Renal pelvis (tissue), 12 donors: ENCODE results near the gene NSD1. TPM values are rescaled to one million over a fixed set of nuclear protein-coding genes. Genes with fewer than 3 reads are reported as not detected.
A peak's percentile ranks its signal among the peaks of the same experiment; 100 is the strongest.

Experiments used
- DNase-seq: peaks from one replicate; pipeline ENCODE4 v3.0.0-alpha.2; 2013
- long read RNA-seq, 16 experiments: transcript quantifications; one replicate each; lab custom pipeline, GENCODE V29; 2026
- polyA plus RNA-seq, 3 donors: library from polyadenylated mRNA; unstranded; fragments of 120-200 nt; gene quantifications; one replicate each; pipeline ENCODE4 v1.2.1, GENCODE V29; 2013; ENCODE audit not compliant: insufficient read length in 3 of 3

NSD1 gene, protein sequence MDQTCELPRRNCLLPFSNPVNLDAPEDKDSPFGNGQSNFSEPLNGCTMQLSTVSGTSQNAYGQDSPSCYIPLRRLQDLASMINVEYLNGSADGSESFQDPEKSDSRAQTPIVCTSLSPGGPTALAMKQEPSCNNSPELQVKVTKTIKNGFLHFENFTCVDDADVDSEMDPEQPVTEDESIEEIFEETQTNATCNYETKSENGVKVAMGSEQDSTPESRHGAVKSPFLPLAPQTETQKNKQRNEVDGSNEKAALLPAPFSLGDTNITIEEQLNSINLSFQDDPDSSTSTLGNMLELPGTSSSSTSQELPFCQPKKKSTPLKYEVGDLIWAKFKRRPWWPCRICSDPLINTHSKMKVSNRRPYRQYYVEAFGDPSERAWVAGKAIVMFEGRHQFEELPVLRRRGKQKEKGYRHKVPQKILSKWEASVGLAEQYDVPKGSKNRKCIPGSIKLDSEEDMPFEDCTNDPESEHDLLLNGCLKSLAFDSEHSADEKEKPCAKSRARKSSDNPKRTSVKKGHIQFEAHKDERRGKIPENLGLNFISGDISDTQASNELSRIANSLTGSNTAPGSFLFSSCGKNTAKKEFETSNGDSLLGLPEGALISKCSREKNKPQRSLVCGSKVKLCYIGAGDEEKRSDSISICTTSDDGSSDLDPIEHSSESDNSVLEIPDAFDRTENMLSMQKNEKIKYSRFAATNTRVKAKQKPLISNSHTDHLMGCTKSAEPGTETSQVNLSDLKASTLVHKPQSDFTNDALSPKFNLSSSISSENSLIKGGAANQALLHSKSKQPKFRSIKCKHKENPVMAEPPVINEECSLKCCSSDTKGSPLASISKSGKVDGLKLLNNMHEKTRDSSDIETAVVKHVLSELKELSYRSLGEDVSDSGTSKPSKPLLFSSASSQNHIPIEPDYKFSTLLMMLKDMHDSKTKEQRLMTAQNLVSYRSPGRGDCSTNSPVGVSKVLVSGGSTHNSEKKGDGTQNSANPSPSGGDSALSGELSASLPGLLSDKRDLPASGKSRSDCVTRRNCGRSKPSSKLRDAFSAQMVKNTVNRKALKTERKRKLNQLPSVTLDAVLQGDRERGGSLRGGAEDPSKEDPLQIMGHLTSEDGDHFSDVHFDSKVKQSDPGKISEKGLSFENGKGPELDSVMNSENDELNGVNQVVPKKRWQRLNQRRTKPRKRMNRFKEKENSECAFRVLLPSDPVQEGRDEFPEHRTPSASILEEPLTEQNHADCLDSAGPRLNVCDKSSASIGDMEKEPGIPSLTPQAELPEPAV (N-terminal part only)
- 10 to 100 TPM; 62.9 to 70.0 (median 68.5) TPM for polyA plus RNA-seq
- long read RNA-seq, donor 1, partial matches to known transcripts, result 0 of 4 reads
- long read RNA-seq, donor 1, other reads (novel, unspliced or antisense), result 0 of 4 reads
- long read RNA-seq, donor 2, partial matches to known transcripts, result 18 of 19 reads
- long read RNA-seq, donor 2, other reads (novel, unspliced or antisense), result 0 of 19 reads
- long read RNA-seq, donor 3, partial matches to known transcripts, result 27 of 29 reads
- long read RNA-seq, donor 3, other reads (novel, unspliced or antisense), result 0 of 29 reads
- long read RNA-seq, donor 4, partial matches to known transcripts, result 0 of 4 reads
- long read RNA-seq, donor 4, other reads (novel, unspliced or antisense), result 0 of 4 reads
- long read RNA-seq, donor 5, partial matches to known transcripts, result 0 of 3 reads
- long read RNA-seq, donor 5, other reads (novel, unspliced or antisense), result 0 of 3 reads
- long read RNA-seq, donor 6, partial matches to known transcripts, result 5 of 17 reads
- long read RNA-seq, donor 6, other reads (novel, unspliced or antisense), result 6 of 17 reads
- long read RNA-seq, donor 7, full-length matches to known transcripts, result 9 of 21 reads
- long read RNA-seq, donor 7, partial matches to known transcripts, result 7 of 21 reads
- long read RNA-seq, donor 7, other reads (novel, unspliced or antisense), result 5 of 21 reads
- long read RNA-seq, donor 8, partial matches to known transcripts, result 0 of 1 reads
- long read RNA-seq, donor 8, other reads (novel, unspliced or antisense), result 0 of 1 reads
- long read RNA-seq, donor 9, partial matches to known transcripts, result 0 of 54 reads
- long read RNA-seq, donor 9, other reads (novel, unspliced or antisense), result 47 of 54 reads
- long read RNA-seq, donor 10, partial matches to known transcripts, result 27 of 40 reads
- long read RNA-seq, donor 10, other reads (novel, unspliced or antisense), result 11 of 40 reads
- long read RNA-seq, donor 11, partial matches to known transcripts, result 24 of 26 reads
- long read RNA-seq, donor 11, other reads (novel, unspliced or antisense), result 0 of 26 reads
- long read RNA-seq, donor 12, partial matches to known transcripts, result 0 of 2 reads
- long read RNA-seq, donor 12, other reads (novel, unspliced or antisense), result 0 of 2 reads
- long read RNA-seq, donor 13, partial matches to known transcripts, result 6 of 8 reads
- long read RNA-seq, donor 13, other reads (novel, unspliced or antisense), result 0 of 8 reads
- long read RNA-seq, donor 14, partial matches to known transcripts, result 24 of 31 reads
- long read RNA-seq, donor 14, other reads (novel, unspliced or antisense), result 0 of 31 reads
- long read RNA-seq, donor 15, full-length matches to known transcripts, result 5 of 13 reads
- long read RNA-seq, donor 15, partial matches to known transcripts, result 0 of 13 reads
- long read RNA-seq, donor 15, other reads (novel, unspliced or antisense), result 8 of 13 reads
- long read RNA-seq, donor 16, partial matches to known transcripts, result 0 of 1 reads
- long read RNA-seq, donor 16, other reads (novel, unspliced or antisense), result 0 of 1 reads

DNA sequence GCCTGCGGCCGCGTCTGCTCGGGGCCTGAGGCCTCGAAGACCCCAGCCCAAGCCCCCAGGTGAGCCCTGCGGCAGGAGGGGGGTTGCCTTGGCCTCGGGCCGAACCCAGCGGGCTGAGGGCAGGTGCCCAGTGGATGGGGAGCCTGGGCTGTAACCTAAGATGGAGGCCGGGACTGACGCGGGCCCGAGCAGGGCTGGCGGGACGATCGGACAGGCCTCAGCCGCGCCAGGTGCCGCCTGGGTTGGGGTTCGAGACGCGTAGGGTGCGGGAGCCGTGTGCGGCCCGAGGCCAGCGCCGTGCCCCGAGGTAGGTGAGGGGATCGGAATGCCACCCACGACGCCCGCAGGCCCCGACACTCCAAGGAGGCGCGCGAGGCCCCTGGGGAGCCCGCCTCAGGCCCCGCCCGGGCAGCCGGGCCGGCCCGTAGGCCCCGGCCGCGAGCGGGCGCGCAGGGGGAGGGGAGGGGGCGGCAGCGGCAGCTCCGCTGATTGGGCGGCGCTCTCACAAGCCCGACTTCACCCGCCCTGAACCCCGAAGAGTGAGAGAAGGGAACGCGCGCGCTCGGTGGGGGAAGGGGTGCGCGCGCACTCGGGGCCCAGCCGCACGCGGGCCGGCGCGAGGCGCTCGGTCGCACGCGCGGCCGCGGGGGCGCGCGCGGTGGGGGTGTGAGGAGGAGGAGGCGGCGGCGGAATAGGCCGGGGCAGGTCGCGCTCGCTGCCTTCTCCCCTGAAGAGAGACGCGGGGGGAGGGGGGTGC, at the start of gene NSD1:
TSS of gene NSD1 (plus strand) at position 678 of the 757 bp plus-strand sequence. CDS start 1,331 bp downstream, outside the sequence.
- DNase-seq, result peak; percentile 90

GRCh38 chr5:177084175-177084574, 49.4 kb upstream of the NSD1 start:
- DNase-seq, result no peak

DNA sequence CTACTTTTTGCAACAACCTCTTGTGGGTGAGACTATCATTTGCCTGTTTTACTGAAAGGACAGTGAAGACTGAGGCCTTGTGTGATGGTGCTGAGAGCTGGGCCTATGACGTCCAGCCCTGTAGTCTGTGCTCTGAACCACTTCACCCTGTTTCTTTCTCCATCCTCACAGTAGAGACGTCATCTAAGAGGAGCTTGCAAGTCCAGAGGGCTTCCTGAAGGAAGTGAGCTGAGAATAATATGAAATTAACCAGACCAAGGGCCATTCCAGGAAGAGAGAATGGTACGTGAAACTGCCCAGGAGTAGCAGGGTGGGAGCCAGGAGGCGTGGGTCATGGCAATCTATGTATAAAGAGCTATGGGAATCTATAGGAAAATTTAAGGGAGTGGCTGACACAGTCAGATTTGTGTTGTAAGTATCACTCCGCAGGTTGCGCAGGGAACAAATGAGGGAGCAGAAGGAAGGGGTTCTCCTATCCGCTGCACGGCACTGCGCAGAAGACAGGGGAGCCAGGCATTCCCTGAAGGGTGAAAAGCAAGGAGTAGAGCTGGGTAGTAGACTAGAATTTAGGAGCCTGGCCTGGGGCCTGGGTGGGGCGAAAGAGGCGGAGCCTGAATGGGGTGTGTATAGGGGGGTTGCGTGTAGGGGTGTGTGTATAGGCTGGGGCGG, 47.5 kb upstream of the NSD1 start:
- no peak for DNase-seq

DNA sequence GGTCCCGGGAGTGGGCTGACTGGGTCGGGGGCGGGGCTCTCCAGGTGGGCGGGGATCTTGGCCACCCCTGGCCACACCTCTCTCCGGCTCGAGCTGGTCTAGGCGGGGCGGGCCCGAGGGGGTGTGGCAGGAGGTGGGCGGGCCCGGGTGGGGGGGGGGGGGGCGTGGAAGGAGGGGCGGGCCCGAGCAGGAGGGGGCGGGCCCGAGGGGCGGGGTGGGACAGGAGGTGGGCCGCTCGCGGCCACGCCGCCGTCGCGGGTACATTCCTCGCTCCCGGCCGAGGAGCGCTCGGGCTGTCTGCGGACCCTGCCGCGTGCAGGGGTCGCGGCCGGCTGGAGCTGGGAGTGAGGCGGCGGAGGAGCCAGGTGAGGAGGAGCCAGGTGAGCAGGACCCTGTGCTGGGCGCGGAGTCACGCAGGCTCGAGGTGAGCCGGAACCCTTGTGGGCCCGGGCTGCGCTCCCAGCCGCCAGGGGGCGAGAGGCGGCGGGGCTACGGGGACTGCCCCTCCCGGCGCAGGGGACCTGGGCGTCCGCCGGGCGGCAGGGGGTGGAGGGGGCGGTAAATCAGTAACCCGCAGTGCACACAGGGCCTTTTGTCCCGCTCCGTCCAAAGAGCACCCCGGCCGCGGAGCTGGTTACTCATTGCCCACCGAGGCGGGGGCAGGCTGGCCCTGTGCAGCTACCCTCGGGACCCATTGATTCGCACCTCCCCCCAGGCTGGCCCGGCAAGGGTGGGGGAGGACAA, 46.7 kb upstream of the NSD1 start, which contains the start of gene FGFR4:
TSS of gene FGFR4 (plus strand) at position 262 of the 744 bp plus-strand sequence. CDS start 2,688 bp downstream, outside the sequence.
- DNase-seq, result peak; percentile 82

DNA sequence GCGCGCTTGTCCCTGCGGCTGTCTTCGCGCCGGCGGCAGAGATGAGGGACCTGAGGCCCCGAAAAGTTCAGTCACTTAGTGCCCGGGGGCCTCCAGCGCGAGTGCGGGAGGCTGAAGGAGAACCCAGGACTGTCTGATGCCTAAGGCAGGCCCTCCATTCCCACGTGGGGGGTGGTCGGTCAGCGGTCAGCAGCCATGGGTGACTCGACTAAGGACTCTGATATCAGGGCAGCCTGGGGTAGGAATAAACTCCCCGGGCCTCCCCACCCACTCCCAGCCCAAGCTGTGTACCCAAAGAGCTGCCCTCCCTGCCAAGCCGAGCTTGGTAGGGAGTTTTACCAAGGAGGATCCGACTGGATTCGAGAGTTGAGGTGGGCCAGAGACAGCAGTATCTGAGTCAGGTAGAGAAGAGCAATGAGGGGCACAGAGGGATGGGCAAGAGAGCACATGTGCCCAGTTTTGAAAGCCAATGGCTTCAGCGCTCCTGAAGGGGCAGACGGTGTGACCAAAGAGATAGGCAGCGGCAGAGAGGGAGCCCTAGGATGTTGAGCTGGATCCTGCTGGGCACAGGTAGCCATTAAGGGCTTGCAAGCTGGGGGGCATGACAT, 46.1 kb upstream of the NSD1 start:
- no peak for DNase-seq

DNA sequence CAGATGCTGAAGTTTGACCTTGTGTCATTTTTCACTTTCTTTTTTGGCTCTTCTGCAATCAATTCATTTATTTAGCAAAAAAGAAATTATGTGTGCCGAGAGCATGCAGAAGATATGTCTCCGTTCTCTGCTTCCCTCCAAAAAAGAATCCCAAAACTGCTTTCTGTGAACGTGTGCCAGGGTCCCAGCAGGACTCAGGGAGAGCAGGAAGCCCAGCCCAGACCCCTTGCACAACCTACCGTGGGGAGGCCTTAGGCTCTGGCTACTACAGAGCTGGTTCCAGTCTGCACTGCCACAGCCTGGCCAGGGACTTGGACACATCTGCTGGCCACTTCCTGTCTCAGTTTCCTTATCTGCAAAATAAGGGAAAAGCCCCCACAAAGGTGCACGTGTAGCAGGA, 44.4 kb upstream of the NSD1 start:
- DNase-seq, result no peak

DNA sequence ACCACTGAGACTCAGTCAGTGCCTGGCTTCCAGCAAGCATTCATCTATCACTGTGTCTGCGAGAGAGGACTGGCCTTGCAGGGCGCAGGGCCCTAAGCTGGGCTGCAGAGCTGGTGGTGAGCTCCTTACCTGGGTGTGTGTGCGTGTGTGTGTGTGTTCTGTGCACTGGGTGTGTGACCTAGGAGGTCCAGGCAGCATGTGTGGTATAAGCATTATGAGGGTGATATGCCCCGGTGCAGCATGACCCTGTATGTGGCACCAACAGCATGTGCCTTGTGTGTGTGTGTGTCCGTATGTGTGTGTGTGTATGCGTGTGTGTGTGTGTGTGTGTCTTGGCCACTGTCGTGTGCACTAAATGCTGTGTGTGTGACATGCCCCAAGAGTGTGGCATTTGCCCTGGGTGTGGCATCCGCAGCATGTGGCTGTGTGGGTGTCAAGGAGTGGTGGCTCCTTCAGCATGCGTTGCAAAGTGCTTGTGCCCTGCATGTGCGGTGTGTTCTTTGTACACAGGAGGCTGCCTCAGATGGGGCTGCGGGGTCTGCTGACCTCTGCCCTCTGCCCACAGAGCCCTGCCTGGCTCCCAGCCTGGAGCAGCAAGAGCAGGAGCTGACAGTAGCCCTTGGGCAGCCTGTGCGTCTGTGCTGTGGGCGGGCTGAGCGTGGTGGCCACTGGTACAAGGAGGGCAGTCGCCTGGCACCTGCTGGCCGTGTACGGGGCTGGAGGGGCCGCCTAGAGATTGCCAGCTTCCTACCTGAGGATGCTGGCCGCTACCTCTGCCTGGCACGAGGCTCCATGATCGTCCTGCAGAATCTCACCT, 43.5 kb upstream of the NSD1 start:
- DNase-seq, result no peak

- no peak for DNase-seq
These were observed 42.8 kb upstream of the NSD1 start for GRCh38 chr5:177090813-177091212.

DNA sequence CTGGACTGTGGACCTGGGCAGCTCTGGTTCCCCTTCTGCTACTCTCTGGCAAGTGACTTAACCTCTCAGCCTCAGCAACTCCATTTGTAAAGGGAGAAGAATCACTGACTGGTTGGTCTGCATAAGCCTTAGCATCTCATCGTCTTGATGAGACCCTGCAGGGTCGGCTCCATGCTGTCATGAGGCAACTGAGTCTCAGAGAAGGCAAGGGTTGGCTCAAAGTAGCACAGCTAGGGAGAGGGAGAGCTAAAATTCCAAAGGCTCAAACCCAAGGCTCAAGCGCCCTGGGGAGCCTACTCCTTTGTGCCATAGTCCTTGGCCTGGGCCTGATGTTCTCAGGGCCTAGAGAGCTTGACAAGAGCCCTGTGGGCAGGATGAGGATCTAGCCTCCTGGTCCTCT, 42.3 kb upstream of the NSD1 start:
- DNase-seq, result no peak

- no peak for DNase-seq
These were observed 41.1 kb upstream of the NSD1 start for GRCh38 chr5:177092178-177093081.

DNA sequence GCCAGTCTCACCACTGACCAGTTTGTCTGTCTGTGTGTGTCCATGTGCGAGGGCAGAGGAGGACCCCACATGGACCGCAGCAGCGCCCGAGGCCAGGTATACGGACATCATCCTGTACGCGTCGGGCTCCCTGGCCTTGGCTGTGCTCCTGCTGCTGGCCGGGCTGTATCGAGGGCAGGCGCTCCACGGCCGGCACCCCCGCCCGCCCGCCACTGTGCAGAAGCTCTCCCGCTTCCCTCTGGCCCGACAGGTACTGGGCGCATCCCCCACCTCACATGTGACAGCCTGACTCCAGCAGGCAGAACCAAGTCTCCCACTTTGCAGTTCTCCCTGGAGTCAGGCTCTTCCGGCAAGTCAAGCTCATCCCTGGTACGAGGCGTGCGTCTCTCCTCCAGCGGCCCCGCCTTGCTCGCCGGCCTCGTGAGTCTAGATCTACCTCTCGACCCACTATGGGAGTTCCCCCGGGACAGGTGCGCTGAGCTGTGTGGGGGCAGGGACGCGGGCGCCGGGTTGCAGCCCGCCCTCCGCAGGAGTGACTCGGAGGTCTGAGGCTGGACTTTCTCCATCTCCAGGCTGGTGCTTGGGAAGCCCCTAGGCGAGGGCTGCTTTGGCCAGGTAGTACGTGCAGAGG, 40.4 kb upstream of the NSD1 start:
- DNase-seq, result no peak

GRCh38 chr5:177093803-177094202, 39.8 kb upstream of the NSD1 start:
- DNase-seq, result no peak
